ENCODE data around the gene PTHLH.

- no peak for TF ChIP-seq EZH2phosphoT487 (IDR thresholded peaks at IDR 0.05; ENCODE audit: borderline replicate concordance, low read depth)
- TF ChIP-seq JUND (IDR thresholded peaks at IDR 0.05): no peak
Observed at GRCh38 chr12:27995406-27995805, 22.9 kb upstream of the PTHLH start.

Data from SK-N-SH (cell line).